ENCODE results near the gene DNAJC10. TPM values are rescaled to one million over a fixed set of nuclear protein-coding genes. Genes with fewer than 3 reads are reported as not detected.
A peak's percentile ranks its signal among the peaks of the same experiment; 100 is the strongest.

Gene DNAJC10, protein sequence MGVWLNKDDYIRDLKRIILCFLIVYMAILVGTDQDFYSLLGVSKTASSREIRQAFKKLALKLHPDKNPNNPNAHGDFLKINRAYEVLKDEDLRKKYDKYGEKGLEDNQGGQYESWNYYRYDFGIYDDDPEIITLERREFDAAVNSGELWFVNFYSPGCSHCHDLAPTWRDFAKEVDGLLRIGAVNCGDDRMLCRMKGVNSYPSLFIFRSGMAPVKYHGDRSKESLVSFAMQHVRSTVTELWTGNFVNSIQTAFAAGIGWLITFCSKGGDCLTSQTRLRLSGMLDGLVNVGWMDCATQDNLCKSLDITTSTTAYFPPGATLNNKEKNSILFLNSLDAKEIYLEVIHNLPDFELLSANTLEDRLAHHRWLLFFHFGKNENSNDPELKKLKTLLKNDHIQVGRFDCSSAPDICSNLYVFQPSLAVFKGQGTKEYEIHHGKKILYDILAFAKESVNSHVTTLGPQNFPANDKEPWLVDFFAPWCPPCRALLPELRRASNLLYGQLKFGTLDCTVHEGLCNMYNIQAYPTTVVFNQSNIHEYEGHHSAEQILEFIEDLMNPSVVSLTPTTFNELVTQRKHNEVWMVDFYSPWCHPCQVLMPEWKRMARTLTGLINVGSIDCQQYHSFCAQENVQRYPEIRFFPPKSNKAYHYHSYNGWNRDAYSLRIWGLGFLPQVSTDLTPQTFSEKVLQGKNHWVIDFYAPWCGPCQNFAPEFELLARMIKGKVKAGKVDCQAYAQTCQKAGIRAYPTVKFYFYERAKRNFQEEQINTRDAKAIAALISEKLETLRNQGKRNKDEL
- 10 to 100 TPM; 13.6 to 33.6 (median 22.5) TPM for total RNA-seq

DNA sequence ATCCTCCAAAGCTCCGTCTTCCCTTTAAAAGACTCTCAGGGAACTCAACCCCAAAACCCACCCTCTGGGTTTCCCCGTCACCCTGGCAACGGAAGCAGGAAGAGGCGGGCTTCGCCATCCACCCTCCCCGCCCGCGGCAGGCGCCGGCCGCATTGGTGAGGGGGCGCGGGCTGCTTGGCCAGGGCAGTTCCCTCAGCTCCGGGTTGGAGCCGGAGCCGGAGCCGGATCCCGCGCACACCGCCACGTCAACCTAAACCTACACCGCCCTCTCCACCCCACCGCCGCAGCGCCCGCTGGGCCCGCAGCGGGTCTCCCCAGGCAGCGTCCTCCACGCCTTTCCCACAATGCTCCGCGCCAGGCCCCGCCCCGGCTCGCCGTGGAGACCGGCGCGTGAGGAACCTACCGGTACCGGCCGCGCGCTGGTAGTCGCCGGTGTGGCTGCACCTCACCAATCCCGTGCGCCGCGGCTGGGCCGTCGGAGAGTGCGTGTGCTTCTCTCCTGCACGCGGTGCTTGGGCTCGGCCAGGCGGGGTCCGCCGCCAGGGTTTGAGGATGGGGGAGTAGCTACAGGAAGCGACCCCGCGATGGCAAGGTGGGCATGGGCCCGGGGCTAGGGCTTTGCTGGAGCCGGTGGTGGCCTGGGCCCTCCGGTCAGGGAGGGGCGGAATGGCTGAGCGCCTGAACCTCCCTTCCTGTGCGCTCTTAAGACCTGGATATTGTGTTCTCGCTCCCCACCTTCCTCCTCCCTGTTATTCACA is at the start of gene DNAJC10:
DNAJC10 (plus strand) TSS at position 366 of the 758 bp plus-strand sequence. CDS start 1,830 bp downstream, outside the sequence.
- Histone ChIP-seq H3K4me1 (peaks cover 12 to 13% of the 10 kb centered on the region in 2 donors), H3K9me3 (no peaks in the 10 kb centered on the region), H3K27ac (peak within 1 kb of the TSS; percentile 84 to 87 (median 86)), H3K27me3 (no peaks in the 10 kb centered on the region), H3K36me3 (peaks cover 0 to 7% of the 10 kb centered on the region in 2 donors), H3K4me3 (peak within 1 kb of the TSS; percentile 87 to 97 (median 95))
- ATAC-seq (peak; percentile 92 to 96), DNase-seq (peak; percentile 64 to 78)
- in situ Hi-C loops (cut with MboI; ENCODE audit: low sequenced_read_pairs in 4 of 4) (no loop called here), intact Hi-C loops (cut with DNase I; ENCODE audit: low total_unique reads) (no loop called here)
- TF ChIP-seq POLR2A (IDR thresholded peaks at IDR 0.05): peak; percentile 40 to 55
- TF ChIP-seq, protein P1, sequence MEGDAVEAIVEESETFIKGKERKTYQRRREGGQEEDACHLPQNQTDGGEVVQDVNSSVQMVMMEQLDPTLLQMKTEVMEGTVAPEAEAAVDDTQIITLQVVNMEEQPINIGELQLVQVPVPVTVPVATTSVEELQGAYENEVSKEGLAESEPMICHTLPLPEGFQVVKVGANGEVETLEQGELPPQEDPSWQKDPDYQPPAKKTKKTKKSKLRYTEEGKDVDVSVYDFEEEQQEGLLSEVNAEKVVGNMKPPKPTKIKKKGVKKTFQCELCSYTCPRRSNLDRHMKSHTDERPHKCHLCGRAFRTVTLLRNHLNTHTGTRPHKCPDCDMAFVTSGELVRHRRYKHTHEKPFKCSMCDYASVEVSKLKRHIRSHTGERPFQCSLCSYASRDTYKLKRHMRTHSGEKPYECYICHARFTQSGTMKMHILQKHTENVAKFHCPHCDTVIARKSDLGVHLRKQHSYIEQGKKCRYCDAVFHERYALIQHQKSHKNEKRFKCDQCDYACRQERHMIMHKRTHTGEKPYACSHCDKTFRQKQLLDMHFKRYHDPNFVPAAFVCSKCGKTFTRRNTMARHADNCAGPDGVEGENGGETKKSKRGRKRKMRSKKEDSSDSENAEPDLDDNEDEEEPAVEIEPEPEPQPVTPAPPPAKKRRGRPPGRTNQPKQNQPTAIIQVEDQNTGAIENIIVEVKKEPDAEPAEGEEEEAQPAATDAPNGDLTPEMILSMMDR (IDR thresholded peaks at IDR 0.05 in 4 of 5, conservative IDR thresholded peaks at IDR 0.05 in 1 of 5): no peak

DNA sequence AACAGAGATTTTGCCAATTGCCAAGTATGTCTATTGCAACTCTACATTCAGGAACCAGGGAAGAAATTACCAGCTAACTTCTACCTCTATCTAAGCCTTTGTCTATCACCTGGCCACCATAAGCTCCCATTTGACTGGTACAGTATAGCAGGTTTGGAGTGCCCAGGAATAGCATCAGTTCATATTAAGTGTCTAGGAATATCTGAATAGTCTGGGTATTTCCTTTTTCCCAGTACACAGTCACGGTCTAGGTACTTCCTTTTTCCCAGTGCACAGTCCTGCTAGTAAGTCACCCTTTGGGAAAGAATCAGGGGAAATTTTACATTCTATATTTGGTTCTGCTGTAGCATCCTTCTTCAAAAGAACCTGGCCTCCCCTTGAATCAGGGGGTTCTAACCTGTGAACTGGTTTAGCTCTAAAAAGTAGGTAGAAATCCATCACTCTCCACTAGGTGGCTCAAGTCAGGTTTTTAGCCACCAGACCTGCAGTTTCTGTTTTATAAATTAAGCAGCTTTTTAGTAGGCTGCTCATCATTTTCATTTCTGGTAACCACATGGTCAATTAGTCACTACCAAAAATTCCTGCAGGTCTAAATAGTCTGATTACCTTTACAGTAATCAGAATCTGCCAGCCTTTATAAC is 49.3 kb upstream of the DNAJC10 start:
- Histone ChIP-seq H3K4me1 (no peaks in the 10 kb centered on the region), H3K9me3 (no peaks in the 10 kb centered on the region), H3K36me3 (no peaks in the 10 kb centered on the region), H3K27ac (no peak overlapping the region), H3K27me3 (no peaks in the 10 kb centered on the region), H3K4me3 (no peak overlapping the region)
- in situ Hi-C loops (cut with MboI; ENCODE audit: low sequenced_read_pairs in 4 of 4): no loop called here
- ATAC-seq (no peak), DNase-seq (no peak)
- intact Hi-C loops (cut with DNase I; ENCODE audit: low total_unique reads): no loop called here
- TF ChIP-seq, protein P1 (IDR thresholded peaks at IDR 0.05 in 4 of 5, conservative IDR thresholded peaks at IDR 0.05 in 1 of 5): no peak
- no peak for TF ChIP-seq POLR2A (IDR thresholded peaks at IDR 0.05)

DNA sequence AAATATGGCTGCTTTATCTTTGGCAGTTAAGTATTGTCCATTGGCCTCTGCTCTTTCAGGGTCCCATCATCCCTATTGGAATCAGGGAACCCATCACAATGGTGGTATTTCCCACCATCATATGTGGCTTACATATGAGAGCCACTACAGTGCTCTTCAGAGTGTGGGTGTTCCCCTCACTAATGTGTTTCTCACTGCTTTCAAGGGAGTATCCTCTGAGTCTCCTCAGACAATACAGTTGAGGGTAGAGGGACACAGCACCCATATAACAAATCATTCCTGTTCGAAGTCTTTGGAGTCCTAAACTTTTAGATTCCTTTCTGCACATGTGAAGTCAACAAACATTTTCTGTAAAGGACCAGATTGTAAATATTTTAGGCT is 48.8 kb upstream of the DNAJC10 start:
- H3K9me3 ChIP-seq: no peaks in the 10 kb centered on the region
- intact Hi-C loops (cut with DNase I; ENCODE audit: low total_unique reads): no loop called here
- H3K4me1 ChIP-seq: no peaks in the 10 kb centered on the region
- no peaks in the 10 kb centered on the region for H3K36me3 ChIP-seq
- H3K27ac ChIP-seq: no peak overlapping the region
- in situ Hi-C loops (cut with MboI; ENCODE audit: low sequenced_read_pairs in 4 of 4): no loop called here
- H3K27me3 ChIP-seq: no peaks in the 10 kb centered on the region
- ATAC-seq (no peak), DNase-seq (no peak)
- H3K4me3 ChIP-seq: no peak overlapping the region
- TF ChIP-seq, protein P1 (IDR thresholded peaks at IDR 0.05 in 4 of 5, conservative IDR thresholded peaks at IDR 0.05 in 1 of 5): no peak
- TF ChIP-seq POLR2A (IDR thresholded peaks at IDR 0.05): no peak

DNA sequence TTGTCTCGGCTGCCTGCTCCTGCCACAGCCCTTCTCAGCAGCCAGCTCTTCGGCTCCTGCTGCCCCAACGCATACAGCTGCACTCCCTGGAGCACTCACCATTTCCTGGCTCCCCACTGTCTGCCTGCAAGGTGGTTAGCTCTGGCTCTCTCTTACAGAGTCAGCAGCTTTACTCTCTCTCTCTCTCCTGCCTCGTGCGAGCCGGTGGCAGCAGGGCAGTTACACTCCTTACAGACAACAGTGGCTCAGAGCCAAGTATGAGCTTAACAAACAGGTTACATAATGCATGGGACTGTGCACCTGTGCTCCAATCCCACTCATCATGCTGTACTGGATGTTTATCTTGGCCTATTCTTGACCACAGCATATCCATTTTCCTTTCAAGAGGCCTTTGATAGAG is 47.4 kb upstream of the DNAJC10 start:
- in situ Hi-C loops (cut with MboI; ENCODE audit: low sequenced_read_pairs in 4 of 4): no loop called here
- Histone ChIP-seq H3K4me3 (no peak overlapping the region), H3K27me3 (no peaks in the 10 kb centered on the region), H3K27ac (no peak overlapping the region), H3K36me3 (no peaks in the 10 kb centered on the region), H3K4me1 (no peaks in the 10 kb centered on the region), H3K9me3 (no peaks in the 10 kb centered on the region)
- no peak for TF ChIP-seq POLR2A (IDR thresholded peaks at IDR 0.05)
- intact Hi-C loops (cut with DNase I; ENCODE audit: low total_unique reads): no loop called here
- ATAC-seq: no peak
- no peak for DNase-seq
